HG03175 (cell line): ENCODE data around the gene COA1.
"Not testable (repeated sequence)": the region's sequence is repeated elsewhere in the genome, so short reads cannot be mapped to it uniquely, and the experiment has no call there.

ENCODE experiments used
- ATAC-seq: cut with Tn5 transposase; IDR thresholded peaks from one replicate; pipeline ENCODE4 v1.9.1; 2021; ENCODE audit warnings: mild to moderate bottlenecking, moderate library complexity; ENCODE audit not compliant: unreplicated experiment

COA1 gene

DNA sequence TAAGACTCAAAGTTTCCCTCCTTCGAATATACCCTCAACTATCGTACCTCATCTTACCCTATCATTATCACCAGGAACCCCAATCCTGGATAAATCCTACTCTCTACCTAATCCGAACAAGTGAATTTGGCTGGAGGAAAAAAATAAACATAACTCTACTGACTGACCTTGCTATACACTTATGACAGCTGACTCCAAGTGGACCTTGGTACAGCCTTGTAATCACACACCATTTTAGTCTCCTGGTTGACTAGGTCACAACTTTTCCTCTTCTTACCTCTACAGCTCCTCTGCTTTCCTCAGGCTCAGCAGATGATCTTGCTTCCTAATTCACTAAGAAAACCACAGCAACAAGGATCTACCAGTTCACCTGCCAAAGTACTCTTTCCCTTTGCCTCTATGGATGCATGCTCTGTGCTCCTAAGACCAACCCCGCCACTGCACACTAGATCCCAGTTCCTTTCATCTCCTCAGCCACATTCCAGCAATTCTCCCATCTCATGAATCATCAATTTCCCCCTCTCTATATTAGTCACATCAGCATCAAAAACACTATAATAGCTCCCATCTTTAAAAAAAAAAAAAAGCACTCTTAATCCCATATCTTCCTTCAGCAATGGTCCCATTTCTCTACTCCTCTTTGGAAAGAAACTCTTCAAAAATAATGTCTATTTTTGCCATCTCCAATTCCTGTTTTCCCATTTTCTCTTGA is 35.5 kb downstream of the COA1 start:
- no peak for ATAC-seq

DNA sequence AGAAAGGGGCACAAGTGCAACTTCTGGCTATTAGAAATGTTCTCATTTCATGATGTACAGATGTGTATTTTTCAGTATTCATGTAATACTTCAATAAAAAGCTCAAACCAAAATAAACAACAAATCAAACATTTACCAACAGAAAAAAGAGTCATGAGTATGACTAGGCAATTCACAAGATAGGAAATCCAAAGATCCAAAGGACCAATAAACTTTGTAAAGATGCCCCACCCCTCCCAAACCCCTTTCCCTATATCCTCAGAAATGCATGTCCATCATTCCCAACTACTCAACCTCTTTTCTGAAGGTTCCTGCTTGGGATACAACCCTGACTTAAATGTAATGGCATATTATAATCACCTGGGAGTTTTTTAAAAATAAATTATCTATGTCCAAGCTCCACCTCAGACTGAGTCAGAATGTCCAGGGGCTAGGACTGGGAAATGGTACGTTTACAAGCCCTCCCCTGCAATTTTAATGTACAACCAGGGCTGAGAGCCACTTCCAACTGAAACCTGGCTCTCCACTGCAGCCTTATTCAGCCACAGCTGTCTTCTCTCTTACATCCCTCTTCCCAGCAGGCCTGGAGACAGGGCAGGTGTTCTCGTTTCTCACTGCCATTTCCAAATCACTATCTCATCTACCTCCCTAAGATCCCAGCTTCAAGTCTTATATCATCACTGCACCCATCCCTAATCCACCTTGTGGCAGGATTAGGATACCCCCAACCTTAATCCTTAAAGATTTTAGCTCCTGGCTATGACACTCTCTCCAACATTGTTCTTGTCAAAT is 36.5 kb downstream of the COA1 start:
- no peak for ATAC-seq

DNA sequence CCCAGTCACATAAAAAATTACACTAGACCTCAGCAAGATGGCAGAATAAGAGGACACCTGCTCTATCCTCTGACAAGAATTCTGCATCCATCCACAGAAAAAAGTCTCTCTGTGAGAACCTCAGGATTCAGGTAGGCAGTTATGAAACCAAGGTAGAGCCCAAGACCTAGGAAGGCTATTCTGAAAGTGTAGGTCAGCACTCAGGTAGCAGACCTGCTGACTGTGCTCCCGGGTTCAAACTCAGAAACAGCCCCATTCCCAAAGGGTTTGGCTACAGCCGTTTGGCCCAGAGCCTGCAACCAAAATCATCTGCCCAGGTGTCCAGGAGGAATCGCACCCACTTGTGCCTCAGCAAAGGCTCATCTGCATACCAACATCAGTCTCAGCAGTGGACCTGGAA is 37.7 kb downstream of the COA1 start:
- no peak for ATAC-seq

- ATAC-seq: no peak
Measured at GRCh38 chr7:43689115-43689514, 40.2 kb downstream of the COA1 start.

DNA sequence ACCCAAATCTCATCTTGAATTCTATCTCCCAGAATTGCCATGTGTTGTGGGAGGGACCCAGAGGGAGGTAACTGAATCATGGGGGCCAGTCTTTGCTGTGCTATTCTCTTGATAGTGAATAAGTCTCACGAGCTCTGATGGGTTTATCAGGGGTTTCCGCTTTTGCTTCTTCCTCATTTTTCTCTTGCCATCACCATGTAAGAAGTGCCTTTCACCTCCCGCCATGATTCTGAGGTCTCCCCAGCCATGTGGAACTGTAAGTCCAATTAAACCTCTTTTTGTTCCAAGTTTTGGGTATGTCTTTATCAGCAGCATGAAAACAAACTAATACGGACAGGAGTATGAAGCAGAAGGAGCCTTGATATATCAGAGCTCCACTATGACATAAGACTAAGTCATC is 41.5 kb downstream of the COA1 start:
- not testable (repeated sequence) for ATAC-seq

- ATAC-seq: no peak
Measured at GRCh38 chr7:43686991-43687390, 42.3 kb downstream of the COA1 start.

- no peak for ATAC-seq
Measured at GRCh38 chr7:43680736-43681135, 48.6 kb downstream of the COA1 start.

DNA sequence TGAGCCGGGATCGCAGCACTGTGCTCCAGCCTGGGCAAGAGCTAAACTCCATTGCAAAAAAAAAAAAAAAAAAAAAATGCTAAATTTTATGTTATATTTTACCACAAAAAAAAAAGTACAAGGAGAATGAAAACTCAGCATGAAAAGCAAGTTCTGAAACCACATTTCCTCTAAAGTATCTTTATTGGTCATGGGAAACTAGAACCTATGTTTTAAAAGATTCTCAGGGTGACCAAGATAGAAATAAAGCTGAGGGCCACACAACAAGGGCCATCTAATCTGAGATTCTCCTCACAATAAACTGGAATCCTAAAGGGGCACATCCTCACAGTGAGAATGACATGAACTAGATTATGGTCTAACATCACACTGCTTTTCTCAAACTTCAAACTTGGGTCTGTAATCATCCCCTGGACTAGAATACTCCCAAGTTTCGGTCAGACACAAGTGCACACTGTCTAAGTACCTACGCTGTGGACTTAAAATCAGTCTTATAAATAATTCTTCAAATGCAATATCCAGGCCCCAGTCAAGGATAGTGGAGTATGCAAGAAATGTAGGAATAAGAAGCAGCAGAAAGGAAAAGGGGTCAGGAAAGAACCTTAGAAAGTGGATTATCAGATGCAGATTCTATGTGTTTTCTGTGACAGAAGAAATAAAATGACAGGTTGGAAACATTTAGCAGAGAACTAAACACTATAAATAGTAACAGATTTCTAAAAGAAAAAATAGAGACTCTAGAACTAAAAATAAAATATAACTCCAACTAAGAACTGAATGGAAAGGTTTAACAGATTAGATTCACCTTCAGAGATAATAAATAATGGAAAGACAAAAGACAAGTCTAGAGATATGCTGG is 49.9 kb downstream of the COA1 start:
- ATAC-seq: no peak

DNA sequence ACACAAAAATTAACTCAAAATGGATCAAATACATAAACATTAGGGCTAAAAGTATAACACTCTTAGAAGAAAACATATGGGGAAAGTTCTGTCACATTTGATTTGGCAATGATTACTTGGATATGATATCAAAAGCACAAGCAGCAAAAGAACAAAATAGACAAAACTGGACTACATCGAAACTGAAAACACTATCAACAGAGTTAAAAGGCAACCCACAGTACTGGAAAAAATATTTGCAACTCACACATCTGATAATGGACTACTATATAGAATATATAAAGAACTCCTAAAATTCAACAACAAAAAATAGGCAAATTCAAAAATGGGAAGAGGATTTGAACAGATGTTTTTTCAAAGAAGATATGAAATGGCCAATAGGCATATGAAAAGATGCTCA is 51.0 kb downstream of the COA1 start:
- ATAC-seq: no peak

DNA sequence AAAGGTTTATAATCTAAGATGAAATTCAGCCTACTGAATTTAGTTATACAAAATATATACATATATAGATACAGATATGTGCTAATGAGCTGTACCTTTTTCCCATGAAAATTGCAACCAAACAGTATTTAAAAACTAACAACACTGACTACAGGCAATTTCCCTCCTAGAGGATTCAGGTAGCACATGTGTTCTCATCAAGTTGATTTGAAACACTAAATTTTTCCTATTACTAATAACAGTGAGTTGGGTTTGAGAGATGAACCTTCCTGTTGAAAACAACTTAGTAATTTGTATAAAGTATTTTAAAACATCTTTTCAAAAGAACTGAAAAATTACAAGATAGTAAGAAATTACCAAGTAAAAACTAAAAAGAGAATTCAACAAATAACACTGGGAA is 51.5 kb downstream of the COA1 start:
- ATAC-seq: no peak

GRCh38 chr7:43674559-43675436 is 54.5 kb downstream of the COA1 start:
- ATAC-seq: no peak

DNA sequence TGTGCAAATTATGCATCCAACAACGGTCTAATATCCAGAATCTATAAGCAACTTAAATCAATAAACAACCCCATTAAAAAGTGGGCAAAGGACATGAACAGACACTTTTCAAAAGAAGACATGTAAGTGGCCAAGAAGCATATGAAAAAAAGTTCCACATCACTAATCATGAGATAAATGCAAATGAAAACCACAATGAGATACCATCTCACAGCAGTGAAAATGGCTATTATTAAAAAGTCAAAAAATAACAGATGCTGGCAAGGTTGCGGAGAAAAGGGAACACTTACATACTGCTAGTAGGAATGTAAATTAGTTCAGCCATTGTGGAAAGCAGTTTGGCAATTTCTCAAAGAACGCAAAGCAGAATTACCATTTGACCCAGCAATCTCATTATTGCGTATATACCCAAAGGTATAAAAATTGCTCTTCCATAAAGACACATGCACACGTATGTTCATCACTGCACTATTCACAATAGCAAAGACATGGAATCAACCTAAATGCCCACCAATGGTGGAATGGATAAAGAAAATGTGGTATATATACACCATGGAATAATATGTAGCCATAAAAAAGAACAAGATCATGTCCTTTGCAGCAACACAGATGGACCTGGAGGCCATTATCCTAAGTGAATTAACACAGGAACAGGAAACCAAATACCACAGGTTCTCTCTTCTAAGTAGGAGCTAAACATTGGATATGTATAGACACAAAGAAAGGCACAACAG is 55.9 kb downstream of the COA1 start:
- ATAC-seq: not testable (repeated sequence)

DNA sequence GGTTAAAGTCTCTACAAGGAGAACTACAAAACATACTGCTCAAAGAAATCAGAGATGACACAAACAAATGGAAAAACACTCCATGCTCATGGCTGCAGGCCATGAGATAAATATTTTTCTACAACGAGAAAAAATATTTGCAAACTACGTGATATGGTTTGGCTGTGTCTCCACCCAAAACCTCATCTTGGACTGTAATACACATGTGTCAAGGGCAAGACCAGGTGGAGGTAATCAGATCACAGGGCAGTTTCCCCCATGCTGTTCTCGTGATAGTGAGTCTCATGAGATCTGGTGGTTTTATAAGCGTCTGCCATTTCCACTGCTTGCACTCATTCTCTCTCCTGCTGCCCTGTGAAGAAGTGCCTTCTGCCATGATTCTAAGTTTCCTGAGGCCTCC is 57.8 kb downstream of the COA1 start:
- no peak for ATAC-seq

GRCh38 chr7:43669286-43670081 is 59.8 kb downstream of the COA1 start:
- ATAC-seq: peak; percentile 73

- ATAC-seq: no peak
Measured at GRCh38 chr7:43668035-43668434, 61.3 kb downstream of the COA1 start.

- no peak for ATAC-seq
Measured at GRCh38 chr7:43666938-43667337, 62.4 kb downstream of the COA1 start.

DNA sequence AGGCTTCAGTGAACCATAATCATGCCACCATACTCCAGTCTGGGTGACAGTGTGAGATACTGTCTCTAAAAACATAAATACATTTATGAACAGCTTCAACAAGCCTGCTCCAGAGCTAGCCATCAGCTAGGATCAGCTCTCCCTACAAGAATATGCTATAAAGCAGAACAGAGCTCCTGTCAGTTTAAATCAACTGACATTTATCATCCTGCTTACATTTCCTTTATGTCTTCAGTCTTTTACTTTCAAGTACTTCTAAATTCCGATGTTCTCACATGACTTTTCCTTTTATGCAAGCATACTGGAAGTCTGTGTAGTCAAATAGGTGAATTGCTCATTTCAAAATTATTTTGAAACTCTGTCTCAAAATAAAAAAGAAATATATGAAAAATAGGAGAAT is 64.6 kb downstream of the COA1 start:
- ATAC-seq: no peak

DNA sequence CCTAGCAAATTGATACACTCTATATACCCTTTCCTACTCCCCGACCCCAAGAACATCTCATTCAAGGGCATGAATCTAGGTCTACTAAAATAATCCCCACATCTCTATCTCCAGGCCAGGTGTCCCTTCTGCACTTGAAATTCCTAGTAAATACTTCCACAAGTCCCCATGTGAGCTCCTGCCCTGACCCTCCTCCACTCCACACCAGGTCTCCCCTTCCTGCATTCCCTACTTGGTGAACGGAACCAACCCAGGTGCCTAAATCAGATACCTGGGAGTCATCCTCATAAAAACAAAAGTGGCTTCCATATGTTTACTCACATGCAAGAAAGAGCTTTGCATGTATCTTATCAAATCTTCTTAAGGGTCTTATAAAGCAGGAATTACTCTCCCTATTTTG is 69.2 kb downstream of the COA1 start:
- no peak for ATAC-seq

DNA sequence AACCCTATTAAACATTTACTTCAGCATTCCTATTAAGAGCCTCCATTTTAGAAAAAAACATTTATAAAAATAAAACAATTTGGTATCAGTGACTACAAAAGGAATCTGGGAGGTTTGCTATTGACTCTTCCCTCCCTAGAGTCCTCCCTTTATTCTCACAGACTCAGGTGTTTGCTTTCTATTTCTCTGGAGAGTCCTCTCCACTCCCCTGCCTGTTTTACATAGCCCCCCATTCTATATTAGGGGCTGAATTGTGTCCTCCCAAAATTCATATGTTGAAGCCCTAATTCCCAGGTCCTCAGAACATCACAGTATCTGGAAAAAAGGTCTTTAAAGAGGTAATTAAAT is 69.8 kb downstream of the COA1 start:
- ATAC-seq: no peak
